ENCODE results near the gene PARVB.

Gene PARVB

DNA sequence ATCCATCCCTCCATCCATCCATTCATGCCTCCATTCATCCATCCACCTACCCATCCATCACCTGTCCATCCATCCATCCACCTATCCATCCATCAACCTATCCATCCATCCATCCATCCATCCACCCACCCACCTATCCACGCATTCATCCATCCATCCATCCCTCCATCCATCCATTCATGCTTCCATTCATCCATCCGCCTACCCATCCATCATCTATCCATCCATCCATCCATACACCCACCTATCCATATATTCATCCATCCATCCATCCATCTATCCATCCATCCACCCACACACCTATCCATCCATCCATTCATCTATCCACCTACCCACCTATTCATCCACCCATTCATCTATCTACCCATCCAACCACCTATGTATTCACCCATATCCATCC is 170.5 kb downstream of the PARVB start:
- H3K27ac ChIP-seq, result no peak overlapping the region
- CTCF ChIA-PET, result no interaction called here

DNA sequence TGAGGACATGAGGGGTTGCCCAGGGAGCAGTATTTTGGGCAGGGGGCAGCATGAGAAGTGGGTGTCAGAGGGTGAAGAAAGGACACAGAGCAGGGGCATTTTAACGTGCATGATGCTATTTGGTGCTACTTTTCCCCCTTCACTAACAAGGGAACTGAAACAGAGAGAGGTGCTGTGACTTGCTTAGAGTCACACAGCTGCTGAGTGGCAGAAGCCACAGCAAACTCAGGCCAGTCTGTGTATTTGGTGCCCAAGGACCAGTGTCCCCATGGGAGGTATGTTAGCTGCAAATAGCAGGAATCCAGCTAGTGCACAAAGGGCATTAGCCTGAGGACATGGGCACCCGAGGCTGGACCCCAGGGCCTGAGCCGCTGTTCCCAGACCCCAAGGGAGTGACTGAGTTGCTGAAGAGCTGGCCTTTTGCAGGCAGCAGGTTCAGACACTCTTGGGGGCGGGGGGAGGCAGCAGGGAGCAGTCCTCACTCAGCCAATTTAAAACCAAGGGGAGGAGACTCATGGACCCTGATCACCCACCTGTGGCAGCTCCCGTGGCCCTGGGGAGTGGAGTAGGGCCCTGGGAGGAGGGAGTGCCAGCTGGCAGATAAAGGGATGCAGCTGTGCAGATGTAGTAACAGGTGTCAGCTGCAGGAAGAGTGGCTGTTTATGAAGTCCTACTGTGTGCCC is 171.2 kb downstream of the PARVB start:
- DNase-seq (ENCODE audit: low spot score), result no peak
- TF ChIP-seq, protein P1, sequence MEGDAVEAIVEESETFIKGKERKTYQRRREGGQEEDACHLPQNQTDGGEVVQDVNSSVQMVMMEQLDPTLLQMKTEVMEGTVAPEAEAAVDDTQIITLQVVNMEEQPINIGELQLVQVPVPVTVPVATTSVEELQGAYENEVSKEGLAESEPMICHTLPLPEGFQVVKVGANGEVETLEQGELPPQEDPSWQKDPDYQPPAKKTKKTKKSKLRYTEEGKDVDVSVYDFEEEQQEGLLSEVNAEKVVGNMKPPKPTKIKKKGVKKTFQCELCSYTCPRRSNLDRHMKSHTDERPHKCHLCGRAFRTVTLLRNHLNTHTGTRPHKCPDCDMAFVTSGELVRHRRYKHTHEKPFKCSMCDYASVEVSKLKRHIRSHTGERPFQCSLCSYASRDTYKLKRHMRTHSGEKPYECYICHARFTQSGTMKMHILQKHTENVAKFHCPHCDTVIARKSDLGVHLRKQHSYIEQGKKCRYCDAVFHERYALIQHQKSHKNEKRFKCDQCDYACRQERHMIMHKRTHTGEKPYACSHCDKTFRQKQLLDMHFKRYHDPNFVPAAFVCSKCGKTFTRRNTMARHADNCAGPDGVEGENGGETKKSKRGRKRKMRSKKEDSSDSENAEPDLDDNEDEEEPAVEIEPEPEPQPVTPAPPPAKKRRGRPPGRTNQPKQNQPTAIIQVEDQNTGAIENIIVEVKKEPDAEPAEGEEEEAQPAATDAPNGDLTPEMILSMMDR (conservative IDR thresholded peaks at IDR 0.05; ENCODE audit: low read depth), result no peak
- ChIA-PET POLR2A (ENCODE audit: low non-redundant PET) (no interaction called here), CTCF (interaction anchor here (0.6 kb wide), 2 partner anchors 22 to 37 kb away, joined by 3 to 5 read pairs; no protein-coding TSS in a partner anchor)
- H3K27ac ChIP-seq, result no peak overlapping the region

More for the DNA sequence above, 170.5 kb downstream of the PARVB start:
- no peak for DNase-seq (ENCODE audit: low spot score)
- POLR2A ChIA-PET (ENCODE audit: low non-redundant PET), result no interaction called here
- TF ChIP-seq, protein P1 (conservative IDR thresholded peaks at IDR 0.05; ENCODE audit: low read depth), result no peak

DNA sequence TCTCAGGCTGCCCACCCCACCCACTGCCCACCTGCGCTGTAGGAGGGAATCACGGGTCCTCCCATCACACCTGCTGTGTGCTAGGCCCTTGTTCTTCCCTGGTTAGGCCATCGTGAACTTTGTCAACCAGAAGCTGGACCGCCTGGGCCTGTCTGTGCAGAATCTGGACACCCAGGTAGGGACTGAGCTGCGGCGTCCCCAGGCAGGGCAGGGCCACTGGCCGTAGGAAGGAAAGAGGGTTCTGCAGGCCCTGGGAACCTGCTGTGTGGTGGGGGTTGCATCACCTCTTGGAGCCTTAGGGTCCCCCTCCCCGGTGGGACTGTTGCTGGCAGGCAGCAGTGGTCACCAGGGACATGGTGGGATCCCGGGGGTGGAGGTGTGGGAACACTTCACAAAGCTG is 172.1 kb downstream of the PARVB start:
- DNase-seq (ENCODE audit: low spot score), result no peak
- TF ChIP-seq, protein P1 (conservative IDR thresholded peaks at IDR 0.05; ENCODE audit: low read depth), result no peak
- H3K27ac ChIP-seq, result no peak overlapping the region
- ChIA-PET CTCF (no interaction called here), POLR2A (ENCODE audit: low non-redundant PET) (no interaction called here)

DNA sequence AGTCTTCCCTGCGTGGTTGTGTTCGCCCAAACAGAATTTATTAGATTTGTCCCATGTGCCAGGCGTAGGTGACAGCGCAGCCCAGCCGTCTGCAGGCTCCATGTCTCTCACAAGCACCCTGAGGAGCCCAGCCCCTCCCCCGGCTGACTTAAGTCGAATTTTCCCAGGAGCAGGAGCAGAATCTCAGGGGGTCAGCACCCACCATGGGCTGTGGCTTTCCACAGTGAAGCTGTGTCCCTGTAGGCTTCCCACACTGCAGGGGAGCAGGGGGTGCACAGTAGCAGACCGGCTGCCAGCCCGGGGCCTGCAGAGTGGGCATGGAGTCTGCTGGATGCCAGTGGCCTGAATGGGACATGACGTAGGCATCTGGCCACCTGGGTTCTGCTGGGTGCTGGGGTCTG is 172.6 kb downstream of the PARVB start:
- DNase-seq (ENCODE audit: low spot score), result no peak
- no peak overlapping the region for H3K27ac ChIP-seq
- ChIA-PET CTCF (no interaction called here), POLR2A (ENCODE audit: low non-redundant PET) (no interaction called here)
- TF ChIP-seq, protein P1 (conservative IDR thresholded peaks at IDR 0.05; ENCODE audit: low read depth), result no peak

DNA sequence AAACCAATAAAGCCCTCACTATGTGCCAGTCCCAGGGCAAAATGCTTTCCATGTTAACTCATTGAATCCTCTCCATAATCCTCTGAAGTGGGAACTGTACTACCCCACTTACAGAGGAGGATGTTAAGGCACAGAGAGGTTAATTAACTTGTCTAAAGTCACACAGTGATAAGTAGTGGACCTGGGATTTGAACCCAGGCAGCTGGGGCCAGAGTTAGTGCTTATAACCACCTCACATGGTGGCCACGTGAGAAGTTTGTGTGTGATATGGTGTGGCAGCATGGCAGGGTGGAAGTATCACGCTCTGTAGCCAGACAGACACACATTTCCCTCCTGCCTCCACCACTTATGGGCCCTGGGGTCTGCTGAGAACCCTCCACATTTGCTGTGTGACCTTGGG is 173.2 kb downstream of the PARVB start:
- ChIA-PET POLR2A (ENCODE audit: low non-redundant PET) (no interaction called here), CTCF (no interaction called here)
- H3K27ac ChIP-seq, result no peak overlapping the region
- TF ChIP-seq, protein P1 (conservative IDR thresholded peaks at IDR 0.05; ENCODE audit: low read depth), result no peak
- DNase-seq (ENCODE audit: low spot score), result no peak

DNA sequence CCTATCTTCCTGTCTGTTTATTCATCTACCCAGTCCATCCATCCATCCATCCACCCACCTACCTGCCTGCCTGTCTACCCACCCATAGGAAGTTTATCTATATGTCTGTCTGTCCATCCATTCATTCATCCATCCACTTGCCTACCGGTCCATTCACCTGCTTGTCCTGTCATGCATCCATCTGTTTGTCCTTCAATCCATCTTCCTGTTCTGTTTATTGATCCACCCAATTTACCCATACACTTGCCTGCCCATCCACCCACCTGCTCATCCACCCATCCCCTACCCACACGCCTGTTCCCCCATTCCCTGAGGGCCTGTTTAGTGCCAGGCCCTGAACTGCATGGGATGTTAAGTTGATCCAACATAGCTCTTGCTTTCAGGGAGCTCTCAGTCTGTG is 175.1 kb downstream of the PARVB start:
- DNase-seq (ENCODE audit: low spot score), result no peak
- CTCF ChIA-PET, result no interaction called here
- no peak overlapping the region for H3K27ac ChIP-seq
- POLR2A ChIA-PET (ENCODE audit: low non-redundant PET), result no interaction called here
- TF ChIP-seq, protein P1 (conservative IDR thresholded peaks at IDR 0.05; ENCODE audit: low read depth), result no peak
